ENCODE results near the gene PRPF18. TPM values are rescaled to one million over a fixed set of nuclear protein-coding genes. Genes with fewer than 3 reads are reported as not detected.

PRPF18 gene
- polyA plus RNA-seq, 4 donors, result 19.5 to 28.2 (median 22.6) TPM

GRCh38 chr10:13670311-13670710 is 83.5 kb downstream of the PRPF18 start:
- no peak for FAIRE-seq
- DNase-seq, result no peak

GRCh38 chr10:13671904-13672303 is 85.1 kb downstream of the PRPF18 start:
- H3K36me3 ChIP-seq (ENCODE audit: control insufficient read depth in 3 of 3, insufficient read depth in 2 of 3, low read depth in 1 of 3, low read length in 3 of 3), result peaks cover 0 to 34% (median 4%) of the 10 kb centered on the region in 3 donors
- no peaks in the 10 kb centered on the region for H3K9me3 ChIP-seq (ENCODE audit: control insufficient read depth in 2 of 2, insufficient read depth in 1 of 2, low read depth in 1 of 2, low read length in 1 of 2)
- FAIRE-seq, result no peak
- no peak overlapping the region for H3K27ac ChIP-seq (ENCODE audit: low read depth in 1 of 3, low read length in 2 of 3)
- no peaks in the 10 kb centered on the region for H3K4me1 ChIP-seq (ENCODE audit: control insufficient read depth in 3 of 3, insufficient read depth in 2 of 3, low read depth in 1 of 3, low read length in 2 of 3)
- no peaks in the 10 kb centered on the region for H3K27me3 ChIP-seq (ENCODE audit: control insufficient read depth in 3 of 3, insufficient read depth in 3 of 3, low read length in 3 of 3)
- H3K4me3 ChIP-seq (ENCODE audit: low read depth in 1 of 3, low read length in 3 of 3), result no peak overlapping the region
- WGBS, 3 donors, result 83 to 93% (median 92%) methylated on average over 10 of the region's 10 CpGs
- peak in 1 of 2 donors; percentile 46 for DNase-seq

More at GRCh38 chr10:13670311-13670710, 83.5 kb downstream of the PRPF18 start:
- Histone ChIP-seq H3K36me3 (ENCODE audit: control insufficient read depth in 3 of 3, insufficient read depth in 2 of 3, low read depth in 1 of 3, low read length in 3 of 3) (peaks cover 0 to 49% (median 2%) of the 10 kb centered on the region in 3 donors), H3K4me1 (ENCODE audit: control insufficient read depth in 3 of 3, insufficient read depth in 2 of 3, low read depth in 1 of 3, low read length in 2 of 3) (no peaks in the 10 kb centered on the region), H3K4me3 (ENCODE audit: low read depth in 1 of 3, low read length in 3 of 3) (no peak overlapping the region), H3K27ac (ENCODE audit: low read depth in 1 of 3, low read length in 2 of 3) (no peak overlapping the region), H3K9me3 (ENCODE audit: control insufficient read depth in 2 of 2, insufficient read depth in 1 of 2, low read depth in 1 of 2, low read length in 1 of 2) (no peaks in the 10 kb centered on the region), H3K27me3 (ENCODE audit: control insufficient read depth in 3 of 3, insufficient read depth in 3 of 3, low read length in 3 of 3) (no peaks in the 10 kb centered on the region)
- 88 to 93% (median 91%) methylated on average over 10 of the region's 10 CpGs for WGBS, 3 donors

- 78 to 93% (median 86%) methylated on average over 7 of the region's 7 CpGs for WGBS, 3 donors
- DNase-seq (no peak), FAIRE-seq (no peak)
- H3K27me3 ChIP-seq (ENCODE audit: control insufficient read depth in 3 of 3, insufficient read depth in 3 of 3, low read length in 3 of 3), result no peaks in the 10 kb centered on the region
- H3K36me3 ChIP-seq (ENCODE audit: control insufficient read depth in 3 of 3, insufficient read depth in 2 of 3, low read depth in 1 of 3, low read length in 3 of 3), result peaks cover 0 to 29% (median 4%) of the 10 kb centered on the region in 3 donors
- H3K4me3 ChIP-seq (ENCODE audit: low read depth in 1 of 3, low read length in 3 of 3), result no peak overlapping the region
- no peaks in the 10 kb centered on the region for H3K9me3 ChIP-seq (ENCODE audit: control insufficient read depth in 2 of 2, insufficient read depth in 1 of 2, low read depth in 1 of 2, low read length in 1 of 2)
- H3K4me1 ChIP-seq (ENCODE audit: control insufficient read depth in 3 of 3, insufficient read depth in 2 of 3, low read depth in 1 of 3, low read length in 2 of 3), result no peaks in the 10 kb centered on the region
- no peak overlapping the region for H3K27ac ChIP-seq (ENCODE audit: low read depth in 1 of 3, low read length in 2 of 3)
Observed at GRCh38 chr10:13672548-13672947, 85.8 kb downstream of the PRPF18 start.

- Histone ChIP-seq H3K36me3 (ENCODE audit: control insufficient read depth in 3 of 3, insufficient read depth in 2 of 3, low read depth in 1 of 3, low read length in 3 of 3) (peaks cover 0 to 26% (median 4%) of the 10 kb centered on the region in 3 donors), H3K27me3 (ENCODE audit: control insufficient read depth in 3 of 3, insufficient read depth in 3 of 3, low read length in 3 of 3) (no peaks in the 10 kb centered on the region), H3K9me3 (ENCODE audit: control insufficient read depth in 2 of 2, insufficient read depth in 1 of 2, low read depth in 1 of 2, low read length in 1 of 2) (no peaks in the 10 kb centered on the region), H3K4me3 (ENCODE audit: low read depth in 1 of 3, low read length in 3 of 3) (no peak overlapping the region), H3K27ac (ENCODE audit: low read depth in 1 of 3, low read length in 2 of 3) (no peak overlapping the region), H3K4me1 (ENCODE audit: control insufficient read depth in 3 of 3, insufficient read depth in 2 of 3, low read depth in 1 of 3, low read length in 2 of 3) (peaks cover 0 to 2% (median 0%) of the 10 kb centered on the region in 3 donors)
- no peak for DNase-seq
- WGBS, 3 donors, result 84 to 93% (median 93%) methylated on average over 8 of the region's 8 CpGs
- no peak for FAIRE-seq
Observed at GRCh38 chr10:13673156-13673555, 86.4 kb downstream of the PRPF18 start.

GRCh38 chr10:13674645-13675588 is 88.2 kb downstream of the PRPF18 start:
- 85 to 95% (median 87%) methylated on average over 20 of the region's 20 CpGs for WGBS, 3 donors
- Histone ChIP-seq H3K9me3 (ENCODE audit: control insufficient read depth in 2 of 2, insufficient read depth in 1 of 2, low read depth in 1 of 2, low read length in 1 of 2) (no peaks in the 10 kb centered on the region), H3K4me1 (ENCODE audit: control insufficient read depth in 3 of 3, insufficient read depth in 2 of 3, low read depth in 1 of 3, low read length in 2 of 3) (peaks cover 0 to 4% (median 0%) of the 10 kb centered on the region in 3 donors), H3K27me3 (ENCODE audit: control insufficient read depth in 3 of 3, insufficient read depth in 3 of 3, low read length in 3 of 3) (no peaks in the 10 kb centered on the region), H3K27ac (ENCODE audit: low read depth in 1 of 3, low read length in 2 of 3) (no peak overlapping the region), H3K4me3 (ENCODE audit: low read depth in 1 of 3, low read length in 3 of 3) (no peak overlapping the region), H3K36me3 (ENCODE audit: control insufficient read depth in 3 of 3, insufficient read depth in 2 of 3, low read depth in 1 of 3, low read length in 3 of 3) (peaks cover 0 to 16% (median 4%) of the 10 kb centered on the region in 3 donors)
- FAIRE-seq (no peak), DNase-seq (no peak)

GRCh38 chr10:13678101-13678843 is 91.5 kb downstream of the PRPF18 start:
- Histone ChIP-seq H3K27ac (ENCODE audit: low read depth in 1 of 3, low read length in 2 of 3) (peak overlapping the region in 1 of 3 donors; percentile 27), H3K4me3 (ENCODE audit: low read depth in 1 of 3, low read length in 3 of 3) (no peak overlapping the region), H3K9me3 (ENCODE audit: control insufficient read depth in 2 of 2, insufficient read depth in 1 of 2, low read depth in 1 of 2, low read length in 1 of 2) (no peaks in the 10 kb centered on the region), H3K27me3 (ENCODE audit: control insufficient read depth in 3 of 3, insufficient read depth in 3 of 3, low read length in 3 of 3) (no peaks in the 10 kb centered on the region), H3K4me1 (ENCODE audit: control insufficient read depth in 3 of 3, insufficient read depth in 2 of 3, low read depth in 1 of 3, low read length in 2 of 3) (peaks cover 0 to 4% (median 0%) of the 10 kb centered on the region in 3 donors), H3K36me3 (ENCODE audit: control insufficient read depth in 3 of 3, insufficient read depth in 2 of 3, low read depth in 1 of 3, low read length in 3 of 3) (peaks cover 0 to 17% (median 3%) of the 10 kb centered on the region in 3 donors)
- 93 to 95% (median 95%) methylated on average over 13 of the region's 13 CpGs for WGBS, 3 donors
- DNase-seq (peak in 1 of 2 donors; percentile 64), FAIRE-seq (no peak)

Other genes with a start within 250 kb of the PRPF18 start
- gene SEPHS1, start 238.7 kb upstream of the PRPF18 start, polyA plus RNA-seq, result 10 to 100 TPM; 24.6 to 48.4 (median 37.9) TPM
- 10 to 100 TPM in 3 of 4 donors, 1 to 10 TPM in 1; 4.6 to 33.8 (median 21.8) TPM for gene BEND7, start 58.0 kb upstream of the PRPF18 start, polyA plus RNA-seq

Data from small intestine (tissue), 7 donors.